A549 (cell line): ENCODE data around the gene PRKCZ.

Experiments
- JUN ChIP-seq, 2 experiments: fragments of >200 bp; sonication (Bioruptor Twin); formaldehyde crosslinking; IDR thresholded peaks; 2 replicates in 1 of 2; 3 replicates in 1 of 2; pipeline ENCODE4 v1.6.1; 2016 to 2017
- NR3C1 ChIP-seq: fragments of >200 bp; sonication (Bioruptor Twin); formaldehyde crosslinking; IDR thresholded peaks from 3 replicates; pipeline ENCODE4 v1.6.1; 2017

GRCh38 chr1:2019571-2020309, 30.5 kb upstream of the PRKCZ start:
- TF ChIP-seq NR3C1 (no peak), JUN (IDR thresholded peaks at IDR 0.05) (no peak)
